ENCODE results near the gene SLC6A7. TPM values are rescaled to one million over a fixed set of nuclear protein-coding genes. Genes with fewer than 3 reads are reported as not detected.

The SLC6A7 gene
- total RNA-seq, 1 donor from 2014 or later, result not detected

DNA sequence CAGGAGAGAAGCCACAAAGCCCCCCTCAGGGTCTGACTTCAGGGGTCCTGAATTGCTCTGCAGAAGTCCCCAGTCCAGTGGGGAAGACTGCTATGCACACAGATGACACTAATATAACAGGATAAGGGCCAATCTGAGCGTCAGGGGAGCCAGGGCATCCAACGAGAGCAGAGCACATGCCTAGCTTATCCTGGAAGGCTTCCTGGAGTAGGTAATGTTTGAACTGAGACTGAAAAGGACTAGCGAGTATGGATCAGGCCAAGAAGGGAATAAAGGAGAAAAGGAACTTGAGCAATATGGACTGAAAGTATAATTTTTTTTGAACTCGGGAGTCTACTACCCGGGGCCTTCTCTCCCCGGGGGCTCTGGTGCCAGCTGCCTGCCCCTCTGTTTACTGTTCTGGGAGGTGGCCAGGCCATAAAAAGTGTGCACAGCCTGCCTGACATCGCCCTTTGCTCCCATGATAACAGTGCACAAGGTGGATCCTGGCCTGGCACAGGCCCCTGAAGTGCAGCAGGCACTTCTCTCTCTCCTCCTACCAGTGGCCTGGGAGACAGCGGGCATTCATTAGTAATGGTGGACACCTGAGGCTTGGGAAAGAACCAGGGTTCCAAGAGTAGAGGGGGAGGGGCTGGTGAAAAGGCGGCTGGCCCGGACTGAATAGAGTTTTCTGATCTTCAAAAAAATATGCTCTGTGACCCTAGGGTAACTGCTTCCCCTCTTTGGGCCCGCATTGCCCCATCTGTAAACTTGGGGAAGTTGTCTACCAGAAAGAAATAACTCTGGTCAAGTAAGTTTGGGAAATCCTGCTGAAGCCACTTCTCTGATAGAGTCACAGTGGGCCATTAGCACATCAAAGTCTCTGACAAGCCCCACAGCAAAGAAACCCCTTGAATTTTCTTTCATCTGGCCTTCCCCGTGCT is 4.6 kb upstream of the SLC6A7 start:
- H3K36me3 ChIP-seq, result no peaks in the 10 kb centered on the region
- H3K4me3 ChIP-seq, result no peak overlapping the region
- DNase-seq (no peak), ATAC-seq (peak; percentile 57)
- H3K27ac ChIP-seq, result no peak overlapping the region
- peaks cover 18% of the 10 kb centered on the region for H3K27me3 ChIP-seq
- H3K4me1 ChIP-seq, result peaks cover 12% of the 10 kb centered on the region
- no peak for TF ChIP-seq CTCF (IDR thresholded peaks at IDR 0.05)
- intact Hi-C loops (cut with DNase I), result no loop called here
- no peaks in the 10 kb centered on the region for H3K9me3 ChIP-seq

GRCh38 chr5:150186137-150186536 is 3.7 kb upstream of the SLC6A7 start:
- H3K27ac ChIP-seq, result no peak overlapping the region
- ATAC-seq (no peak), DNase-seq (no peak)
- TF ChIP-seq CTCF (IDR thresholded peaks at IDR 0.05), result no peak
- peaks cover 22% of the 10 kb centered on the region for H3K27me3 ChIP-seq
- H3K36me3 ChIP-seq, result no peaks in the 10 kb centered on the region
- intact Hi-C loops (cut with DNase I), result no loop called here
- peaks cover 5% of the 10 kb centered on the region for H3K4me1 ChIP-seq
- no peaks in the 10 kb centered on the region for H3K9me3 ChIP-seq
- H3K4me3 ChIP-seq, result no peak overlapping the region

DNA sequence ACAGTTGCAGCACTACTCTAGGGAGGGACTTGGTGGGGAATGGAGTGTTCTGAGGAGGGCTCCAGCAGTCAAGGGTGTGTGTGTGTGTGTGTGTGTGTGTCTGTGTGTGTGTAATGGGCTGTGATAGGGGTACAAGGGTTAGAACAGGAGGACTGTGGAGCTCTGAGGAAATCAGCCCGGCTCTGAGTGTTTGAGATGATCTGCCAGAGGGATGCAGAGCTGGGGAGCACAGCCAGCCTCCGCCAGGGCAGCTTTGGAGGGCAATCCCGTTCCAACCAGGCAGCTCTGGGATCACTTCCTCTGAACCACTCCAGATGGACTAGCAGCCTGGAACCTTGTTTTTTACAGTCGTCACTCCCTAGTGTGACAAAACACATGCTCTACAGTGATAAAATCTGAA is 3.0 kb upstream of the SLC6A7 start:
- TF ChIP-seq CTCF (IDR thresholded peaks at IDR 0.05), result no peak
- DNase-seq (no peak), ATAC-seq (no peak)
- Histone ChIP-seq H3K27me3 (peaks cover 22% of the 10 kb centered on the region), H3K27ac (no peak overlapping the region), H3K4me1 (no peaks in the 10 kb centered on the region), H3K4me3 (no peak overlapping the region), H3K9me3 (no peaks in the 10 kb centered on the region), H3K36me3 (no peaks in the 10 kb centered on the region)
- intact Hi-C loops (cut with DNase I), result no loop called here

GRCh38 chr5:150188146-150188842 is 1.6 kb upstream of the SLC6A7 start:
- no peak for DNase-seq

DNA sequence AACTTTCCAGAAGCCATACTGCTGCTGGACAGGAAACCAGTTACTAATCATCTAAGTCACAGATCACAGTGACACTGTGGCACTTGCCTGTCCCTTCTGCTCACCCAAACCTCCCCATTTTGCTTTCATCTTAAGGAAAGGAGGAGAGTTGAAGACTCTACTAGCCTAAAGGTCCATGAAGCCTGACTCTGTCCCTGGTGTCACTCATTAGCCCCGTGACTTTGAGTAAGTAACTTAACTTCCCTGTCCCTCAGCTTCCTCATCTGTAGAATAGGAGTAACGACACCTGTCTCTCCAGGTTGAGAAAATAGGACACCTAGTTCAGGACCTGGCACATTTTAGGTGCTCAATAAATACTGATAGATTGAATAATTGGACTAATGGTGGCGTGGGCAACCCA is 536 bp upstream of the SLC6A7 start:
- Histone ChIP-seq H3K4me3 (no peak overlapping the region), H3K27ac (no peak overlapping the region), H3K4me1 (no peaks in the 10 kb centered on the region), H3K9me3 (no peaks in the 10 kb centered on the region), H3K36me3 (no peaks in the 10 kb centered on the region), H3K27me3 (peaks cover 22% of the 10 kb centered on the region)
- no peak for TF ChIP-seq CTCF (IDR thresholded peaks at IDR 0.05)
- DNase-seq (no peak), ATAC-seq (no peak)
- intact Hi-C loops (cut with DNase I), result no loop called here

More at GRCh38 chr5:150188146-150188842, 1.6 kb upstream of the SLC6A7 start:
- Histone ChIP-seq H3K9me3 (no peaks in the 10 kb centered on the region), H3K36me3 (no peaks in the 10 kb centered on the region), H3K4me3 (no peak overlapping the region), H3K4me1 (no peaks in the 10 kb centered on the region), H3K27ac (no peak overlapping the region), H3K27me3 (peaks cover 22% of the 10 kb centered on the region)
- intact Hi-C loops (cut with DNase I), result no loop called here
- ATAC-seq, result no peak
- TF ChIP-seq CTCF (IDR thresholded peaks at IDR 0.05), result no peak

All from upper lobe of right lung (tissue), 1 donor.